H9 (cell line): Measurements from ENCODE around the gene BDH1. TPM values are rescaled to one million over a fixed set of nuclear protein-coding genes. Genes with fewer than 3 reads are reported as not detected.

Experiments
- DNase-seq: peaks from one replicate; pipeline ENCODE4 v3.0.0-alpha.2; 2017
- H2AFZ ChIP-seq: one replicate; pipeline ENCODE4 v1.6.1; 2013; ENCODE audit warnings: mild to moderate bottlenecking, low read length, control low read depth, moderate library complexity
- H2AK5ac ChIP-seq: 2 replicates; pipeline ENCODE4 v1.6.1; 2013; ENCODE audit warnings: low read length, control low read depth, mixed read lengths; ENCODE audit not compliant: insufficient read length
- H2BK120ac ChIP-seq: one replicate; pipeline ENCODE4 v1.6.1; 2013; ENCODE audit warnings: low read depth, mild to moderate bottlenecking, low read length, control low read depth, inconsistent platforms; ENCODE audit not compliant: poor library complexity, severe bottlenecking
- H2BK12ac ChIP-seq: 2 replicates; pipeline ENCODE4 v1.6.1; 2013; ENCODE audit warnings: low read length, control low read depth, mixed read lengths, low read depth; ENCODE audit not compliant: insufficient read length
- H2BK15ac ChIP-seq: 2 replicates; pipeline ENCODE4 v1.6.1; 2013; ENCODE audit warnings: low read depth, low read length, control low read depth
- H2BK20ac ChIP-seq: one replicate; pipeline ENCODE4 v1.6.1; 2013; ENCODE audit warnings: low read depth, mild to moderate bottlenecking, low read length, control low read depth, inconsistent platforms; ENCODE audit not compliant: poor library complexity, severe bottlenecking
- H2BK5ac ChIP-seq: 2 replicates; pipeline ENCODE4 v1.6.1; 2013; ENCODE audit warnings: low read length, control low read depth, mixed read lengths; ENCODE audit not compliant: insufficient read length
- H3K14ac ChIP-seq: 2 replicates; pipeline ENCODE4 v1.6.1; 2013; ENCODE audit warnings: low read length, control low read depth; ENCODE audit not compliant: insufficient read depth
- H3K18ac ChIP-seq: 2 replicates; pipeline ENCODE4 v1.6.1; 2013; ENCODE audit warnings: low read depth, mild to moderate bottlenecking, mixed read lengths, low read length, control low read depth; ENCODE audit not compliant: insufficient read length
- H3K23ac ChIP-seq: 2 replicates; pipeline ENCODE4 v1.6.1; 2013; ENCODE audit warnings: low read length, control low read depth, mixed read lengths, low read depth; ENCODE audit not compliant: insufficient read length
- H3K23me2 ChIP-seq: 2 replicates; pipeline ENCODE4 v1.6.1; 2013; ENCODE audit warnings: low read depth, mild to moderate bottlenecking, mixed read lengths, low read length, control low read depth; ENCODE audit not compliant: insufficient read length, poor library complexity, severe bottlenecking
- H3K27ac ChIP-seq: 2 replicates; pipeline ENCODE4 v1.5.1; 2013; ENCODE audit warnings: low read length, control low read depth, mixed read lengths, low read depth; ENCODE audit not compliant: insufficient read length
- H3K27me3 ChIP-seq: 2 replicates; pipeline ENCODE4 v1.6.1; 2013; ENCODE audit warnings: low read length, control low read depth, inconsistent platforms; ENCODE audit not compliant: insufficient read depth
- H3K4ac ChIP-seq: 2 replicates; pipeline ENCODE4 v1.6.1; 2013; ENCODE audit warnings: low read depth, mild to moderate bottlenecking, control low read depth, inconsistent platforms, low read length, moderate library complexity
- H3K4me1 ChIP-seq: 2 replicates; pipeline ENCODE4 v1.6.1; 2013; ENCODE audit warnings: low read length, control low read depth, inconsistent platforms; ENCODE audit not compliant: insufficient read depth
- H3K4me2 ChIP-seq: 2 replicates; pipeline ENCODE4 v1.6.1; 2013; ENCODE audit warnings: low read length, control low read depth, mixed read lengths; ENCODE audit not compliant: insufficient read length, insufficient read depth
- H3K56ac ChIP-seq: 2 replicates; pipeline ENCODE4 v1.6.1; 2013; ENCODE audit warnings: low read depth, mild to moderate bottlenecking, mixed read lengths, low read length, control low read depth; ENCODE audit not compliant: insufficient read length
- H3K79me1 ChIP-seq: 2 replicates; pipeline ENCODE4 v1.6.1; 2013; ENCODE audit warnings: low read depth, mild to moderate bottlenecking, moderate library complexity, low read length, control low read depth, inconsistent platforms; ENCODE audit not compliant: insufficient read depth, poor library complexity, severe bottlenecking
- H3K79me2 ChIP-seq: 2 replicates; pipeline ENCODE4 v1.6.1; 2013; ENCODE audit warnings: low read length, control low read depth, inconsistent platforms; ENCODE audit not compliant: insufficient read depth
- H3K9ac ChIP-seq: 2 replicates; pipeline ENCODE4 v1.6.1; 2013; ENCODE audit warnings: low read length, control low read depth, mixed read lengths; ENCODE audit not compliant: insufficient read length; ENCODE audit errors: extremely low read depth
- H3K9me3 ChIP-seq: one replicate; pipeline ENCODE4 v1.6.1; 2013; ENCODE audit warnings: low read depth, low read length, inconsistent platforms; ENCODE audit not compliant: control insufficient read depth
- H3T11ph ChIP-seq: one replicate; pipeline ENCODE4 v1.6.1; 2013; ENCODE audit warnings: mild to moderate bottlenecking, low read length, control low read depth, inconsistent platforms
- H4K20me1 ChIP-seq: one replicate; pipeline ENCODE4 v1.6.1; 2013; ENCODE audit not compliant: control insufficient read depth, insufficient read length, insufficient read depth
- H4K5ac ChIP-seq: 2 replicates; pipeline ENCODE4 v1.6.1; 2013; ENCODE audit warnings: low read depth, mild to moderate bottlenecking, mixed read lengths, low read length, control low read depth; ENCODE audit not compliant: insufficient read length
- H4K8ac ChIP-seq: replicated peaks from 2 replicates; pipeline ENCODE4 v1.6.1; 2013; ENCODE audit warnings: low read length, control low read depth, mixed read lengths, low read depth; ENCODE audit not compliant: insufficient read length
- H4K91ac ChIP-seq: 2 replicates; pipeline ENCODE4 v1.6.1; 2013; ENCODE audit warnings: low read depth, mild to moderate bottlenecking, moderate library complexity, mixed read lengths, low read length, control low read depth; ENCODE audit not compliant: insufficient read length
- H3K27ac Mint-ChIP-seq, 3 experiments: 2 replicates in 2 of 3; 3 replicates in 1 of 3; pipeline ENCODE4 v1.8.0; 2020 to 2021; ENCODE audit warnings: mixed read lengths in 3 of 3, mild to moderate bottlenecking in 1 of 3, moderate library complexity in 1 of 3
- H3K27me3 Mint-ChIP-seq: 2 replicates; pipeline ENCODE4 v1.8.0; 2021; ENCODE audit warnings: low read depth, mild to moderate bottlenecking, moderate library complexity, mixed read lengths
- H3K36me3 Mint-ChIP-seq, 3 experiments: 2 replicates in 2 of 3; 3 replicates in 1 of 3; pipeline ENCODE4 v1.8.0; 2020 to 2021; ENCODE audit warnings: low read depth in 3 of 3, mixed read lengths in 3 of 3; ENCODE audit not compliant: insufficient read depth in 1 of 3
- H3K4me1 Mint-ChIP-seq, 2 experiments: 2 replicates each; pipeline ENCODE4 v1.8.0; 2020; ENCODE audit warnings: mixed read lengths in 2 of 2
- H3K4me3 Mint-ChIP-seq, 2 experiments: 2 replicates in 1 of 2; 3 replicates in 1 of 2; pipeline ENCODE4 v1.8.0; 2020 to 2021; ENCODE audit warnings: mild to moderate bottlenecking in 2 of 2, mixed read lengths in 2 of 2, moderate library complexity in 1 of 2
- H3K9me3 Mint-ChIP-seq, 2 experiments: 2 replicates in 1 of 2; 3 replicates in 1 of 2; pipeline ENCODE4 v1.8.0; 2020; ENCODE audit warnings: mild to moderate bottlenecking in 2 of 2, mixed read lengths in 2 of 2, moderate library complexity in 1 of 2
- CTCF ChIP-seq: fragments of 200-600 bp; sonication (generic); conservative IDR thresholded peaks from 3 replicates; pipeline ENCODE4 v1.8.0; 2021; ENCODE audit warnings: antibody characterized with exemption, mild to moderate bottlenecking
- WGBS: extraction: QIAGEN DNeasy Blood & Tissue Kit; methylation state at CpG from one replicate; pipeline ENCODE4 v1.1.7; 2013; ENCODE audit warnings: missing lambda C conversion rate, low lambda C conversion rate, mixed read lengths; ENCODE audit not compliant: insufficient read length; ENCODE audit errors: extremely low coverage; 5-methylcytosine and 5-hydroxymethylcytosine counted together
- total RNA-seq: library from RNA; stranded (reverse); gene quantifications from 2 replicates; pipeline ENCODE4 v1.2.1, GENCODE V29; 2021

Gene BDH1
- total RNA-seq, 1 experiment from 2014 or later = 23.8 TPM

- no peak for TF ChIP-seq CTCF
Observed at GRCh38 chr3:197546307-197547085, 9.3 kb downstream of the BDH1 start.

More at GRCh38 chr3:197546307-197547085, 9.3 kb downstream of the BDH1 start:
- Histone ChIP-seq H2BK120ac (no peak overlapping the region), H2BK20ac (no peak overlapping the region), H3K79me1 (no peaks in the 10 kb centered on the region), H3K9me3 (no peaks in the 10 kb centered on the region), H3K23ac (no peak overlapping the region), H2BK12ac (no peak overlapping the region), H3K9ac (no peak overlapping the region), H4K91ac (no peak overlapping the region), H3K23me2 (no peaks in the 10 kb centered on the region), H3T11ph (no peak overlapping the region), H3K56ac (no peak overlapping the region), H3K18ac (no peak overlapping the region), H4K5ac (no peak overlapping the region), H2AK5ac (no peak overlapping the region), H4K20me1 (peaks cover 3% of the 10 kb centered on the region), H3K4ac (no peak overlapping the region), H2AFZ (no peak overlapping the region), H3K4me2 (no peak overlapping the region), H4K8ac (no peak overlapping the region), H3K4me1 (peaks cover 8% of the 10 kb centered on the region; the same call in 1 of the 2 replicates), H2BK15ac (no peak overlapping the region), H2BK5ac (no peak overlapping the region), H3K27me3 (no peaks in the 10 kb centered on the region; the same call in 1 of the 2 replicates), H3K14ac (no peak overlapping the region), H3K79me2 (no peaks in the 10 kb centered on the region), H3K27ac (no peak overlapping the region)
- WGBS = no CpG with 5 or more reads among the region's 10 CpGs
- peaks cover 5 to 20% (median 8%) of the 10 kb centered on the region in 3 experiments; a peak in 6 of 7 replicates for H3K36me3 Mint-ChIP-seq
- H3K27ac Mint-ChIP-seq = no peak overlapping the region
- peaks cover 26% of the 10 kb centered on the region for H3K27me3 Mint-ChIP-seq
- H3K9me3 Mint-ChIP-seq = no peaks in the 10 kb centered on the region
- peaks cover 56 to 67% of the 10 kb centered on the region in 2 experiments for H3K4me1 Mint-ChIP-seq
- DNase-seq = no peak
- no peak overlapping the region for H3K4me3 Mint-ChIP-seq
